ENCODE results near the gene FICD. TPM values are rescaled to one million over a fixed set of nuclear protein-coding genes. Genes with fewer than 3 reads are reported as not detected.

Gene FICD
- 10 to 100 TPM in 1 of 2 donors, 1 to 10 TPM in 1; 6.5 to 14.5 TPM for total RNA-seq
- 1 to 10 TPM in 1 of 2 donors, under 1 TPM in 1; 0.63 to 3.7 TPM for polyA plus RNA-seq
- long read RNA-seq, donor 1, transcript FICD-205 (2 exons, 603 nt): minor isoform, 8 of 144 reads
- long read RNA-seq, donor 1, transcript FICD-204 (3 exons, 3,347 nt): major isoform, 125 of 144 reads
- long read RNA-seq, donor 1, partial matches to known transcripts: 5 of 144 reads
- long read RNA-seq, donor 1, other reads (novel, unspliced or antisense): 6 of 144 reads
- long read RNA-seq, donor 2, transcript FICD-204 (3 exons, 3,347 nt): major isoform, 10 of 13 reads
- long read RNA-seq, donor 2, partial matches to known transcripts: 2 of 13 reads
- long read RNA-seq, donor 2, other reads (novel, unspliced or antisense): 0 of 13 reads

GRCh38 chr12:108514973-108515814 lies at the start of gene FICD:
Gene FICD, plus strand, starts transcription at chr12:108515277. Its CDS starts 1,696 bp downstream, at chr12:108516973.
- peak; percentile 96 for ATAC-seq (ENCODE audit: low FRiP score)
- no peaks in the 10 kb centered on the region for H3K9me3 ChIP-seq (ENCODE audit: control insufficient read depth, low read length)
- peak; percentile 100 for DNase-seq
- H3K36me3 ChIP-seq (ENCODE audit: control insufficient read depth in 1 of 2, insufficient read depth in 2 of 2, low read length in 1 of 2): peaks cover 0 to under 1% of the 10 kb centered on the region in 2 donors
- H3K4me1 ChIP-seq (ENCODE audit: control insufficient read depth in 1 of 2, insufficient read depth in 2 of 2, low read length in 2 of 2): no peaks in the 10 kb centered on the region
- 0 to 1% methylated on average over 62 to 67 of the region's 67 CpGs for whole genome bisulfite sequencing, 2 donors
- intact Hi-C loops (cut with DNase I): loop anchor here (5.0 kb wide), 4 partner anchors 213 to 753 kb away; partner anchors contain the start of gene PRDM4 (in 1 of the 2)
- peak within 1 kb of the TSS; percentile 55 to 57 for H3K4me3 ChIP-seq (ENCODE audit: low read length in 2 of 2)
- no peaks in the 10 kb centered on the region for H3K27me3 ChIP-seq (ENCODE audit: control insufficient read depth in 1 of 2, insufficient read depth in 2 of 2, low read length in 1 of 2)
- H3K27ac ChIP-seq (ENCODE audit: low read depth in 1 of 2, low read length in 2 of 2): no peak within 1 kb of the TSS

- H3K4me3 ChIP-seq (ENCODE audit: low read length in 2 of 2): no peak overlapping the region
- H3K27me3 ChIP-seq (ENCODE audit: control insufficient read depth in 1 of 2, insufficient read depth in 2 of 2, low read length in 1 of 2): peaks cover 0 to 2% of the 10 kb centered on the region in 2 donors
- ATAC-seq (ENCODE audit: low FRiP score): no peak
- no peaks in the 10 kb centered on the region for H3K4me1 ChIP-seq (ENCODE audit: control insufficient read depth in 1 of 2, insufficient read depth in 2 of 2, low read length in 2 of 2)
- H3K9me3 ChIP-seq (ENCODE audit: control insufficient read depth, low read length): peaks cover 2% of the 10 kb centered on the region
- intact Hi-C loops (cut with DNase I): no loop called here
- WGBS, 2 donors: 54 to 56% methylated on average over 3 of the region's 3 CpGs
- H3K36me3 ChIP-seq (ENCODE audit: control insufficient read depth in 1 of 2, insufficient read depth in 2 of 2, low read length in 1 of 2): no peaks in the 10 kb centered on the region
- no peak overlapping the region for H3K27ac ChIP-seq (ENCODE audit: low read depth in 1 of 2, low read length in 2 of 2)
- no peak for DNase-seq
Observed at GRCh38 chr12:108465417-108465816, 49.7 kb upstream of the FICD start.

- H3K9me3 ChIP-seq (ENCODE audit: control insufficient read depth, low read length): peaks cover 3% of the 10 kb centered on the region
- no peak for DNase-seq
- H3K27ac ChIP-seq (ENCODE audit: low read depth in 1 of 2, low read length in 2 of 2): no peak overlapping the region
- 51 to 65% methylated on average over 4 to 5 of the region's 6 CpGs for WGBS, 2 donors
- H3K4me3 ChIP-seq (ENCODE audit: low read length in 2 of 2): no peak overlapping the region
- intact Hi-C loops (cut with DNase I): no loop called here
- ATAC-seq (ENCODE audit: low FRiP score): no peak
- no peaks in the 10 kb centered on the region for H3K36me3 ChIP-seq (ENCODE audit: control insufficient read depth in 1 of 2, insufficient read depth in 2 of 2, low read length in 1 of 2)
- H3K27me3 ChIP-seq (ENCODE audit: control insufficient read depth in 1 of 2, insufficient read depth in 2 of 2, low read length in 1 of 2): peaks cover 0 to 3% of the 10 kb centered on the region in 2 donors
- no peaks in the 10 kb centered on the region for H3K4me1 ChIP-seq (ENCODE audit: control insufficient read depth in 1 of 2, insufficient read depth in 2 of 2, low read length in 2 of 2)
Observed at GRCh38 chr12:108468196-108468968, 46.7 kb upstream of the FICD start.

- Histone ChIP-seq H3K27me3 (ENCODE audit: control insufficient read depth in 1 of 2, insufficient read depth in 2 of 2, low read length in 1 of 2) (peaks cover 0 to 2% of the 10 kb centered on the region in 2 donors), H3K36me3 (ENCODE audit: control insufficient read depth in 1 of 2, insufficient read depth in 2 of 2, low read length in 1 of 2) (no peaks in the 10 kb centered on the region), H3K4me1 (ENCODE audit: control insufficient read depth in 1 of 2, insufficient read depth in 2 of 2, low read length in 2 of 2) (no peaks in the 10 kb centered on the region), H3K27ac (ENCODE audit: low read depth in 1 of 2, low read length in 2 of 2) (no peak overlapping the region), H3K4me3 (ENCODE audit: low read length in 2 of 2) (no peak overlapping the region), H3K9me3 (ENCODE audit: control insufficient read depth, low read length) (peaks cover 3% of the 10 kb centered on the region)
- no peak for ATAC-seq (ENCODE audit: low FRiP score)
- no peak for DNase-seq
- WGBS, 2 donors: 77 to 83% methylated on average over 5 of the region's 5 CpGs
- intact Hi-C loops (cut with DNase I): no loop called here
Observed at GRCh38 chr12:108473400-108474055, 41.5 kb upstream of the FICD start.

- ATAC-seq (ENCODE audit: low FRiP score) (no peak), DNase-seq (no peak)
- Histone ChIP-seq H3K27me3 (ENCODE audit: control insufficient read depth in 1 of 2, insufficient read depth in 2 of 2, low read length in 1 of 2) (peaks cover 0 to 1% of the 10 kb centered on the region in 2 donors), H3K9me3 (ENCODE audit: control insufficient read depth, low read length) (peaks cover 6% of the 10 kb centered on the region), H3K27ac (ENCODE audit: low read depth in 1 of 2, low read length in 2 of 2) (no peak overlapping the region), H3K4me1 (ENCODE audit: control insufficient read depth in 1 of 2, insufficient read depth in 2 of 2, low read length in 2 of 2) (no peaks in the 10 kb centered on the region), H3K4me3 (ENCODE audit: low read length in 2 of 2) (no peak overlapping the region), H3K36me3 (ENCODE audit: control insufficient read depth in 1 of 2, insufficient read depth in 2 of 2, low read length in 1 of 2) (no peaks in the 10 kb centered on the region)
- intact Hi-C loops (cut with DNase I): no loop called here
- WGBS, 2 donors: 51 to 69% methylated on average over 2 of the region's 2 CpGs
Observed at GRCh38 chr12:108475396-108475795, 39.7 kb upstream of the FICD start.

GRCh38 chr12:108477055-108477880 lies 37.8 kb upstream of the FICD start:
- DNase-seq (no peak), ATAC-seq (ENCODE audit: low FRiP score) (no peak)
- Histone ChIP-seq H3K4me3 (ENCODE audit: low read length in 2 of 2) (no peak overlapping the region), H3K27me3 (ENCODE audit: control insufficient read depth in 1 of 2, insufficient read depth in 2 of 2, low read length in 1 of 2) (no peaks in the 10 kb centered on the region), H3K4me1 (ENCODE audit: control insufficient read depth in 1 of 2, insufficient read depth in 2 of 2, low read length in 2 of 2) (no peaks in the 10 kb centered on the region), H3K36me3 (ENCODE audit: control insufficient read depth in 1 of 2, insufficient read depth in 2 of 2, low read length in 1 of 2) (no peaks in the 10 kb centered on the region), H3K27ac (ENCODE audit: low read depth in 1 of 2, low read length in 2 of 2) (no peak overlapping the region), H3K9me3 (ENCODE audit: control insufficient read depth, low read length) (peaks cover 5% of the 10 kb centered on the region)
- WGBS, 2 donors: 79 to 80% methylated on average over 11 of the region's 11 CpGs
- intact Hi-C loops (cut with DNase I): no loop called here

- no peak overlapping the region for H3K27ac ChIP-seq (ENCODE audit: low read depth in 1 of 2, low read length in 2 of 2)
- H3K9me3 ChIP-seq (ENCODE audit: control insufficient read depth, low read length): peaks cover 5% of the 10 kb centered on the region
- H3K27me3 ChIP-seq (ENCODE audit: control insufficient read depth in 1 of 2, insufficient read depth in 2 of 2, low read length in 1 of 2): no peaks in the 10 kb centered on the region
- ATAC-seq (ENCODE audit: low FRiP score): no peak
- H3K36me3 ChIP-seq (ENCODE audit: control insufficient read depth in 1 of 2, insufficient read depth in 2 of 2, low read length in 1 of 2): no peaks in the 10 kb centered on the region
- DNase-seq: no peak
- H3K4me3 ChIP-seq (ENCODE audit: low read length in 2 of 2): no peak overlapping the region
- H3K4me1 ChIP-seq (ENCODE audit: control insufficient read depth in 1 of 2, insufficient read depth in 2 of 2, low read length in 2 of 2): no peaks in the 10 kb centered on the region
- 79% methylated on average over 6 of the region's 6 CpGs for WGBS, 2 donors
- intact Hi-C loops (cut with DNase I): no loop called here
Observed at GRCh38 chr12:108477881-108478259, 37.2 kb upstream of the FICD start.
